AG04450 (cell line): ENCODE data around the gene TRIM37. TPM values are rescaled to one million over a fixed set of nuclear protein-coding genes. Genes with fewer than 3 reads are reported as not detected.

Experiments
- CTCF ChIA-PET: fragments of 300-600, 350-600 bp; formaldehyde crosslinking; extraction: SDS; loops from one replicate; lab custom pipeline; 2022; ENCODE audit warnings: antibody characterized with exemption, inconsistent platforms; lab: Charles Lee
- POLR2A ChIA-PET: fragments of 350-600 bp; formaldehyde crosslinking; extraction: SDS; loops from one replicate; lab custom pipeline; 2021; ENCODE audit warnings: antibody characterized with exemption, inconsistent platforms; lab: Yijun Ruan, JAX
- DNase-seq: peaks from one replicate; pipeline ENCODE4 v3.0.0-alpha.2; 2011; ENCODE audit warnings: low read depth, low spot score
- H3K27ac ChIP-seq: one replicate; pipeline ENCODE4 v1.5.1; 2012; ENCODE audit warnings: low read depth, low read length, control low read depth
- H3K27me3 ChIP-seq: one replicate; pipeline ENCODE4 v1.6.0; 2012; ENCODE audit warnings: low read length; ENCODE audit not compliant: control insufficient read depth, insufficient read depth
- H3K4me3 ChIP-seq: 2 replicates; pipeline ENCODE4 v1.5.1; 2011; ENCODE audit warnings: mild to moderate bottlenecking, low read depth, low read length, control low read depth
- H3K9me3 ChIP-seq: 2 replicates; pipeline ENCODE4 v1.5.1; 2012; ENCODE audit warnings: low read length; ENCODE audit not compliant: control insufficient read depth, insufficient read depth
- CTCF ChIP-seq: IDR thresholded peaks from 2 replicates; pipeline ENCODE4 v1.5.1; 2011; ENCODE audit warnings: low read depth, low read length, control low read depth, inconsistent platforms
- polyA plus RNA-seq: library from polyadenylated mRNA; depleted of rRNA; stranded (reverse); fragments of >200 nt; gene quantifications from 2 replicates; pipeline ENCODE4 v1.2.3, GENCODE V29; 2011

The TRIM37 gene
- polyA plus RNA-seq, 1 experiment: 34.8 TPM

- DNase-seq: no peak
- no peak for TF ChIP-seq CTCF
- Histone ChIP-seq H3K9me3 (no peaks in the 10 kb centered on the region), H3K27me3 (no peaks in the 10 kb centered on the region), H3K27ac (no peak overlapping the region), H3K4me3 (no peak overlapping the region)
- POLR2A ChIA-PET: no interaction called here
- CTCF ChIA-PET: interaction anchor here (1.0 to 1.9 kb wide), 2 partner anchors 287 to 479 kb away, joined by 3 to 6 read pairs; no protein-coding TSS in a partner anchor
These were observed 108.7 kb downstream of the TRIM37 start for GRCh38 chr17:58997756-58998553.

GRCh38 chr17:58996968-58997367 lies 109.7 kb downstream of the TRIM37 start:
- Histone ChIP-seq H3K27ac (no peak overlapping the region), H3K27me3 (no peaks in the 10 kb centered on the region), H3K9me3 (no peaks in the 10 kb centered on the region), H3K4me3 (no peak overlapping the region)
- DNase-seq: no peak
- POLR2A ChIA-PET: no interaction called here
- CTCF ChIA-PET: interaction anchor here (1.0 to 1.9 kb wide), 3 partner anchors 286 to 478 kb away, joined by 3 to 6 read pairs (median 3); no protein-coding TSS in a partner anchor
- no peak for TF ChIP-seq CTCF

GRCh38 chr17:58995247-58995940 lies 111.3 kb downstream of the TRIM37 start:
- CTCF ChIA-PET: no interaction called here
- no peak for DNase-seq
- POLR2A ChIA-PET: no interaction called here

GRCh38 chr17:58993311-58993710 lies 113.4 kb downstream of the TRIM37 start:
- TF ChIP-seq CTCF: no peak
- POLR2A ChIA-PET: no interaction called here
- no peaks in the 10 kb centered on the region for H3K9me3 ChIP-seq
- DNase-seq: no peak
- CTCF ChIA-PET: interaction anchor here (1.4 to 2.3 kb wide), 3 partner anchors 23 to 474 kb away, joined by 3 to 15 read pairs (median 8); no protein-coding TSS in a partner anchor
- H3K4me3 ChIP-seq: no peak overlapping the region
- H3K27ac ChIP-seq: no peak overlapping the region
- H3K27me3 ChIP-seq: no peaks in the 10 kb centered on the region

More at GRCh38 chr17:58995247-58995940, 111.3 kb downstream of the TRIM37 start:
- H3K4me3 ChIP-seq: no peak overlapping the region
- H3K9me3 ChIP-seq: no peaks in the 10 kb centered on the region
- no peak overlapping the region for H3K27ac ChIP-seq
- TF ChIP-seq CTCF: no peak
- no peaks in the 10 kb centered on the region for H3K27me3 ChIP-seq
